GM23338 (cell line): ENCODE results near the gene FAM89A. TPM values are rescaled to one million over a fixed set of nuclear protein-coding genes. Genes with fewer than 3 reads are reported as not detected.

ENCODE experiments used
- ATAC-seq: fragments of 200-7000 bp; cut with Tn5 transposase; 3 replicates; pipeline ENCODE4 v1.9.1; 2020
- DNase-seq: peaks from one replicate; pipeline ENCODE4 v3.0.0-alpha.2; 2015; ENCODE audit warnings: low spot score
- H2AFZ ChIP-seq: fragments of 200-600 bp; sonication (generic); 2 replicates; pipeline ENCODE4 v1.8.0; 2016; ENCODE audit warnings: antibody characterized with exemption, mild to moderate bottlenecking, moderate library complexity
- H3F3A ChIP-seq: fragments of 200-600 bp; sonication (generic); replicated peaks from 2 replicates; pipeline ENCODE4 v1.8.0; 2017; ENCODE audit warnings: antibody characterized with exemption, mixed run types, low read depth
- H3K27ac ChIP-seq: fragments of 200-600 bp; sonication (generic); 2 replicates; pipeline ENCODE4 v1.6.1; 2016; ENCODE audit warnings: low read depth
- H3K27me3 ChIP-seq: fragments of 200-600 bp; sonication (generic); 2 replicates; pipeline ENCODE4 v1.8.0; 2016; ENCODE audit warnings: mild to moderate bottlenecking, mixed run types, moderate library complexity; ENCODE audit not compliant: insufficient read depth
- H3K36me3 ChIP-seq: fragments of 200-600 bp; sonication (generic); 2 replicates; pipeline ENCODE4 v1.8.0; 2016; ENCODE audit warnings: mild to moderate bottlenecking; ENCODE audit not compliant: insufficient read depth
- H3K4me1 ChIP-seq: fragments of 200-600 bp; sonication (generic); 2 replicates; pipeline ENCODE4 v1.8.0; 2016; ENCODE audit warnings: mild to moderate bottlenecking, moderate library complexity; ENCODE audit not compliant: insufficient read depth
- H3K4me2 ChIP-seq: fragments of 200-600 bp; sonication (generic); 2 replicates; pipeline ENCODE4 v1.7.1; 2017; ENCODE audit warnings: mixed run types
- H3K4me3 ChIP-seq: fragments of 200-600 bp; sonication (generic); 2 replicates; pipeline ENCODE4 v1.6.1; 2016; ENCODE audit warnings: mixed run types
- H3K79me2 ChIP-seq: fragments of 200-600 bp; sonication (generic); replicated peaks from 2 replicates; pipeline ENCODE4 v1.8.0; 2017; ENCODE audit warnings: mild to moderate bottlenecking; ENCODE audit not compliant: insufficient read depth
- H3K9me2 ChIP-seq: fragments of 200-600 bp; sonication (generic); 2 replicates; pipeline ENCODE4 v1.8.0; 2017; ENCODE audit not compliant: insufficient read depth
- H4K20me1 ChIP-seq: fragments of 200-600 bp; sonication (generic); replicated peaks from 2 replicates; pipeline ENCODE4 v1.8.0; 2017; ENCODE audit warnings: mild to moderate bottlenecking; ENCODE audit not compliant: insufficient read depth
- H3K27ac Mint-ChIP-seq: 2 replicates; pipeline ENCODE4 v1.8.0; 2020; ENCODE audit warnings: inconsistent platforms, mild to moderate bottlenecking, moderate library complexity, mixed read lengths
- H3K27me3 Mint-ChIP-seq: 3 replicates; pipeline ENCODE4 v1.8.0; 2022; ENCODE audit warnings: low read depth, mild to moderate bottlenecking, moderate library complexity, mixed read lengths, inconsistent platforms; ENCODE audit not compliant: insufficient read depth, poor library complexity
- H3K36me3 Mint-ChIP-seq: 3 replicates; pipeline ENCODE4 v1.8.0; 2021; ENCODE audit warnings: low read depth, mild to moderate bottlenecking, inconsistent platforms, moderate library complexity, mixed read lengths
- H3K4me1 Mint-ChIP-seq: 3 replicates; pipeline ENCODE4 v1.8.0; 2020; ENCODE audit warnings: mild to moderate bottlenecking, inconsistent platforms, mixed read lengths
- H3K4me3 Mint-ChIP-seq: 3 replicates; pipeline ENCODE4 v1.8.0; 2021; ENCODE audit warnings: moderate library complexity, mild to moderate bottlenecking, inconsistent platforms, mixed read lengths
- H3K9me3 Mint-ChIP-seq: 3 replicates; pipeline ENCODE4 v1.8.0; 2020; ENCODE audit warnings: moderate library complexity, mild to moderate bottlenecking, inconsistent platforms, mixed read lengths
- CREB1 ChIP-seq: fragments of 250-450 bp; sonication (Bioruptor Pico); IDR thresholded peaks from 2 replicates; pipeline ENCODE4 v1.5.0; 2020; ENCODE audit warnings: low read depth, mild to moderate bottlenecking, moderate library complexity
- CTCF ChIP-seq, 2 experiments: fragments of 200-600 bp in 1 of 2; sonication (generic) in 1 of 2; conservative IDR thresholded peaks; 2 replicates each; pipeline versions ENCODE4 v1.5.1 to v1.6.1; 2016 to 2017; ENCODE audit warnings: antibody characterized with exemption in 2 of 2, low read depth in 2 of 2, mild to moderate bottlenecking in 2 of 2, moderate library complexity in 1 of 2
- EZH2phosphoT487 ChIP-seq: fragments of 200-600 bp; sonication (generic); IDR thresholded peaks from one replicate; pipeline ENCODE4 v1.8.1; 2018; ENCODE audit warnings: antibody characterized with exemption; ENCODE audit not compliant: unreplicated experiment
- NANOG ChIP-seq: IDR thresholded peaks from 2 replicates; pipeline ENCODE4 v1.6.1; 2016; ENCODE audit warnings: antibody characterized with exemption, borderline replicate concordance
- POLR2AphosphoS5 ChIP-seq: IDR thresholded peaks from 2 replicates; pipeline ENCODE4 v1.6.1; 2016; ENCODE audit warnings: antibody characterized with exemption, low read depth
- ZNF114 ChIP-seq: fragments of 250-450 bp; sonication (Bioruptor Pico); IDR thresholded peaks from 2 replicates; pipeline ENCODE4 v1.5.0; 2020; ENCODE audit warnings: mild to moderate bottlenecking, moderate library complexity
- ZNF331 ChIP-seq: fragments of 250-450 bp; sonication (Bioruptor Pico); IDR thresholded peaks from 2 replicates; pipeline ENCODE4 v1.5.0; 2020; ENCODE audit warnings: low read depth, mild to moderate bottlenecking, moderate library complexity
- ZNF462 ChIP-seq: fragments of 250-450 bp; sonication (Bioruptor Pico); IDR thresholded peaks from 2 replicates; pipeline ENCODE4 v1.5.0; 2020; ENCODE audit warnings: mild to moderate bottlenecking, moderate library complexity
- polyA plus RNA-seq: library from polyadenylated mRNA; unstranded; fragments of >200 nt; fragmentation: Nextera tagmentation; extraction: Ambion mirVana; gene quantifications from 2 replicates; pipeline ENCODE4 v1.2.1, GENCODE V29; 2016
- total RNA-seq: library from RNA; depleted of rRNA; stranded (reverse); fragments of >200 nt; shearing (Covaris generic); gene quantifications from 2 replicates; pipeline ENCODE4 v1.2.3, GENCODE V29; 2014

The FAM89A gene
- total and polyA plus RNA-seq, 2 experiments from 2014 or later, result 3.2 to 3.8 TPM

GRCh38 chr1:230976825-230977747, 63.0 kb downstream of the FAM89A start:
- Histone ChIP-seq H3K4me3 (peak overlapping the region; percentile 88), H4K20me1 (peaks cover 43% of the 10 kb centered on the region), H3F3A (no peaks in the 10 kb centered on the region), H3K4me1 (peaks cover 10% of the 10 kb centered on the region; the same call in 1 of the 2 replicates), H3K79me2 (peaks cover 12% of the 10 kb centered on the region), H3K9me2 (no peaks in the 10 kb centered on the region), H3K4me2 (peak overlapping the region; percentile 88), H2AFZ (no peak overlapping the region), H3K36me3 (no peaks in the 10 kb centered on the region), H3K27me3 (peaks cover 46% of the 10 kb centered on the region), H3K27ac (no peak overlapping the region)
- DNase-seq (no peak), ATAC-seq (no peak)
- no peaks in the 10 kb centered on the region; the same call in 2 of the 3 replicates for H3K36me3 Mint-ChIP-seq
- H3K27me3 Mint-ChIP-seq, result peaks cover 6% of the 10 kb centered on the region
- H3K27ac Mint-ChIP-seq, result no peak overlapping the region
- H3K9me3 Mint-ChIP-seq, result no peaks in the 10 kb centered on the region
- peak overlapping the region; percentile 84 for H3K4me3 Mint-ChIP-seq
- TF ChIP-seq NANOG, result no peak
- TF ChIP-seq POLR2AphosphoS5, result no peak
- TF ChIP-seq ZNF331 (CRISPR knock-in tag), result no peak
- TF ChIP-seq CTCF (conservative IDR thresholded peaks at IDR 0.05; ENCODE audit: low read depth in 2 of 2), result no peak
- TF ChIP-seq ZNF114 (CRISPR knock-in tag), result no peak
- no peak for TF ChIP-seq EZH2phosphoT487
- no peak for TF ChIP-seq CREB1 (CRISPR knock-in tag)
- H3K4me1 Mint-ChIP-seq, result peaks cover 13% of the 10 kb centered on the region

GRCh38 chr1:230976360-230976759, 63.7 kb downstream of the FAM89A start:
- Histone ChIP-seq H3K4me2 (no peak overlapping the region), H3K9me2 (no peaks in the 10 kb centered on the region), H3K27ac (no peak overlapping the region), H3K36me3 (no peaks in the 10 kb centered on the region), H3F3A (no peaks in the 10 kb centered on the region), H3K4me3 (no peak overlapping the region), H2AFZ (no peak overlapping the region), H3K4me1 (peaks cover 10% of the 10 kb centered on the region; the same call in 1 of the 2 replicates), H3K27me3 (peaks cover 39% of the 10 kb centered on the region), H3K79me2 (peaks cover 12% of the 10 kb centered on the region), H4K20me1 (peaks cover 36% of the 10 kb centered on the region)
- ATAC-seq, result no peak
- H3K36me3 Mint-ChIP-seq, result no peaks in the 10 kb centered on the region; the same call in 2 of the 3 replicates
- no peaks in the 10 kb centered on the region for H3K9me3 Mint-ChIP-seq
- H3K27ac Mint-ChIP-seq, result no peak overlapping the region
- peaks cover 13% of the 10 kb centered on the region for H3K4me1 Mint-ChIP-seq
- no peak overlapping the region for H3K4me3 Mint-ChIP-seq
- no peak for DNase-seq
- peaks cover 6% of the 10 kb centered on the region for H3K27me3 Mint-ChIP-seq
- TF ChIP-seq ZNF114 (CRISPR knock-in tag), result no peak
- no peak for TF ChIP-seq CTCF (conservative IDR thresholded peaks at IDR 0.05; ENCODE audit: low read depth in 2 of 2)
- TF ChIP-seq ZNF462 (CRISPR knock-in tag), result no peak
- no peak for TF ChIP-seq POLR2AphosphoS5
